Kidney (tissue), 14 donors: ENCODE data around the gene DLX3. TPM values are rescaled to one million over a fixed set of nuclear protein-coding genes. Genes with fewer than 3 reads are reported as not detected.
A peak's percentile ranks its signal among the peaks of the same experiment; 100 is the strongest.
"Not testable (repeated sequence)": the region's sequence is repeated elsewhere in the genome, so short reads cannot be mapped to it uniquely, and the experiment has no call there.

ENCODE experiments used
- DNase-seq, 5 donors: peaks; one replicate each; pipeline ENCODE4 v3.0.0-alpha.2; 2013 to 2020
- FAIRE-seq: peaks from 2 replicates; lab custom pipeline; 2012; peaks lifted over from hg19 to GRCh38; lab: Jason Lieb, UNC
- H3K27ac ChIP-seq, 2 donors: one replicate each; pipeline ENCODE4 v1.7.0; 2013; ENCODE audit warnings: low read depth in 2 of 2, low read length in 2 of 2, inconsistent platforms in 1 of 2
- H3K27me3 ChIP-seq: one replicate; pipeline ENCODE4 v1.7.1; 2013; ENCODE audit warnings: low read length, inconsistent platforms; ENCODE audit not compliant: control insufficient read depth, insufficient read depth
- H3K36me3 ChIP-seq, 3 donors: one replicate each; pipeline versions ENCODE4 v1.7.0 to v1.7.1; 2013; ENCODE audit warnings: low read length in 3 of 3, control low read depth in 1 of 3, inconsistent platforms in 1 of 3; ENCODE audit not compliant: insufficient read depth in 3 of 3, control insufficient read depth in 2 of 3
- H3K4me1 ChIP-seq, 3 donors: one replicate each; pipeline versions ENCODE4 v1.7.0 to v1.7.1; 2013; ENCODE audit warnings: low read length in 3 of 3, inconsistent platforms in 1 of 3, low read depth in 1 of 3; ENCODE audit not compliant: control insufficient read depth in 2 of 3, insufficient read depth in 2 of 3
- H3K4me3 ChIP-seq, 3 donors: one replicate each; pipeline versions ENCODE4 v1.7.0 to v1.8.1; 2013; ENCODE audit warnings: low read length in 3 of 3, control low read depth in 1 of 3, inconsistent platforms in 1 of 3
- H3K9ac ChIP-seq, 3 donors: one replicate each; pipeline versions ENCODE4 v1.7.0 to v1.7.1; 2013; ENCODE audit warnings: low read length in 3 of 3, control low read depth in 1 of 3, inconsistent platforms in 1 of 3
- H3K9me3 ChIP-seq, 3 donors: one replicate each; pipeline versions ENCODE4 v1.7.0 to v1.7.1; 2013; ENCODE audit warnings: low read length in 3 of 3, control low read depth in 1 of 3, inconsistent platforms in 1 of 3; ENCODE audit not compliant: control insufficient read depth in 2 of 3, insufficient read depth in 1 of 3
- CTCF ChIP-seq: IDR thresholded peaks from 3 replicates; pipeline ENCODE4 v1.5.1; 2012; ENCODE audit warnings: mild to moderate bottlenecking, moderate library complexity, borderline replicate concordance; ENCODE audit not compliant: insufficient read depth; ENCODE audit errors: extremely low read depth
- intact Hi-C: fragments of 100-400 bp; cut with DNase I; formaldehyde crosslinking; loops from one replicate; pipeline ENCODE4 v1.11.1; 2022
- polyA plus RNA-seq: library from polyadenylated mRNA; stranded (reverse); fragments of 350-450 nt; fragmentation: Illumina TruSeq; extraction: RNeasy Lipid Tissue Mini Kit (QIAGEN cat#74804); gene quantifications from one replicate; pipeline ENCODE4 v1.2.3, GENCODE V29; 2014; ENCODE audit warnings: low read depth, low replicate concordance; ENCODE audit not compliant: insufficient read depth
- total RNA-seq: library from RNA; stranded (reverse); fragmentation: NEBNext Ultra II Directional; extraction: Animal tissue kit (Norgen Biotek cat#: 25700); gene quantifications from one replicate; pipeline ENCODE4 v1.2.1, GENCODE V29; 2021
- donor health status: control.
- donor health status: control.
- donor health status: control.
- donor health status: control.
- donor health status: control.
- donor health status: DM: yes; HTN: yes; CAD: no.
- donor health status: Normal renal cell carcinoma (clear cell type).

DLX3 gene
- total and polyA plus RNA-seq, 2 donors from 2014 or later: 0.41 to 0.47 TPM

- no peak for FAIRE-seq
- Histone ChIP-seq H3K27me3 (no peaks in the 10 kb centered on the region), H3K27ac (no peak overlapping the region), H3K4me1 (peaks cover 2 to 30% (median 13%) of the 10 kb centered on the region in 3 donors), H3K9ac (no peak overlapping the region), H3K4me3 (no peak overlapping the region), H3K36me3 (no peaks in the 10 kb centered on the region), H3K9me3 (no peaks in the 10 kb centered on the region)
- intact Hi-C loops: no loop called here
- peak in 1 of 5 donors; percentile 22 for DNase-seq
- no peak for TF ChIP-seq CTCF
Measured at GRCh38 chr17:50042211-50042610, 47.2 kb upstream of the DLX3 start.

GRCh38 chr17:50040496-50040895 is 45.5 kb upstream of the DLX3 start:
- intact Hi-C loops, FAIRE-seq, H3K27ac ChIP-seq, H3K4me3 ChIP-seq, H3K36me3 ChIP-seq, H3K27me3 ChIP-seq, H3K9ac ChIP-seq, DNase-seq, H3K9me3 ChIP-seq: not testable (repeated sequence)
- H3K4me1 ChIP-seq: peaks cover 2 to 34% (median 19%) of the 10 kb centered on the region in 3 donors

GRCh38 chr17:50039058-50039457 is 44.0 kb upstream of the DLX3 start:
- H3K36me3 ChIP-seq: no peaks in the 10 kb centered on the region
- no peak for DNase-seq
- H3K9me3 ChIP-seq: no peaks in the 10 kb centered on the region
- no peak overlapping the region for H3K4me3 ChIP-seq
- no peak for TF ChIP-seq CTCF
- no peaks in the 10 kb centered on the region for H3K27me3 ChIP-seq
- no peak for FAIRE-seq
- no peak overlapping the region for H3K27ac ChIP-seq
- H3K4me1 ChIP-seq: peaks cover 2 to 23% (median 12%) of the 10 kb centered on the region in 3 donors
- H3K9ac ChIP-seq: no peak overlapping the region
- intact Hi-C loops: no loop called here

GRCh38 chr17:50037321-50038107 is 42.5 kb upstream of the DLX3 start:
- H3K9me3 ChIP-seq: no peaks in the 10 kb centered on the region
- no peaks in the 10 kb centered on the region for H3K27me3 ChIP-seq
- DNase-seq (peak; percentile 64 to 95 (median 72)), FAIRE-seq (no peak)
- intact Hi-C loops: no loop called here
- H3K9ac ChIP-seq: no peak overlapping the region
- TF ChIP-seq CTCF: no peak
- peaks cover 0 to 18% (median 10%) of the 10 kb centered on the region in 3 donors for H3K4me1 ChIP-seq
- no peaks in the 10 kb centered on the region for H3K36me3 ChIP-seq
- H3K27ac ChIP-seq: peak overlapping the region; percentile 11 to 41
- no peak overlapping the region for H3K4me3 ChIP-seq
